ENCODE results near the gene SLC15A4.

SLC15A4 gene

DNA sequence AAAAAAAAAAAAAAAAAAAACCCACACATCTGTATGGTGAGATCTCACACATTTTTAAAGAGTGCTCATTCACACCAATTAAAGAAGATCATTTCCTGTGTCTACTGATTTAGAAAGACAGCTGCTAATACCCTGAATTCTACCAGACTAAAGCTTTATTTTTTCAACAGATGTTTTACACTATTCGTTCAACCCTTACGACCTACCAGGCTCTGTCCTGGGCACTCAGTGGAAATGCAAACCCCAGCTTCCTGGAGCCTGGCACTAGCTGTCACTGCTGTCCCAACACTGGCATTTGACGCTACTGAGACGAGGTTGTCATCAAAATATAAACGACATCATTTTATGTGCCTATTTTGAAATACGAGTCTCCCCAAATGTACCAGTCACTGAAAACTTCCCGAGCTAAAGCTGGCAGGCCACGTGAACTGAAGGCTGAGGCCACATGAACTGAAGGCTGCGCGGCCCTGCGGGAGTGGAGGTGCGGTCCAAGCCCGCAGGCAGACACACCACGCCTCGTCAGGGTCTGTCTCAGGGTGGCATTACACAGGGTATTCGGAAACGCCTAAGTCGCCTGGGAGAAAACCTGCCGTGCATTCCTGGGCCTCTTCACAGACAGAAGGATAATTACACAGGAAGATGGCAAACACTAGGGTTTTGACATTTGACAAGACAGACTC lies 27.2 kb downstream of the SLC15A4 start:
- DNase-seq (ENCODE audit: extremely low spot score): no peak
- POLR2A ChIA-PET: no interaction called here
- CTCF ChIA-PET: no interaction called here
- TF ChIP-seq SUZ12 (IDR thresholded peaks at IDR 0.05) (no peak), SP1 (IDR thresholded peaks at IDR 0.05) (no peak), ELF4 (IDR thresholded peaks at IDR 0.05) (no peak), LEF1 (IDR thresholded peaks at IDR 0.05; ENCODE audit: borderline replicate concordance) (no peak), FOXM1 (IDR thresholded peaks at IDR 0.05; ENCODE audit: borderline replicate concordance) (no peak), HDGF (IDR thresholded peaks at IDR 0.05; ENCODE audit: borderline replicate concordance) (no peak), ZNF384 (IDR thresholded peaks at IDR 0.05) (no peak), TARDBP (IDR thresholded peaks at IDR 0.05) (no peak), FOXK2 (IDR thresholded peaks at IDR 0.05) (no peak), PKNOX1 (IDR thresholded peaks at IDR 0.05) (no peak), NFRKB (IDR thresholded peaks at IDR 0.05) (no peak), BHLHE40 (IDR thresholded peaks at IDR 0.05; ENCODE audit: borderline replicate concordance) (no peak)

- no peak for TF ChIP-seq ZNF384 (IDR thresholded peaks at IDR 0.05)
- no peak for DNase-seq (ENCODE audit: extremely low spot score)
- ChIA-PET CTCF (no interaction called here), POLR2A (no interaction called here)
Measured at GRCh38 chr12:128795530-128796361, 28.0 kb downstream of the SLC15A4 start.

GRCh38 chr12:128794661-128795529 lies 28.9 kb downstream of the SLC15A4 start:
- POLR2A ChIA-PET: no interaction called here
- no peak for TF ChIP-seq HDGF (IDR thresholded peaks at IDR 0.05; ENCODE audit: borderline replicate concordance)
- DNase-seq (ENCODE audit: extremely low spot score): no peak
- CTCF ChIA-PET: interaction anchor here (0.6 kb wide), 1 partner anchor 467 kb away, joined by 3 read pairs; no protein-coding TSS in a partner anchor

- CTCF ChIA-PET: no interaction called here
- no peak for DNase-seq (ENCODE audit: extremely low spot score)
- POLR2A ChIA-PET: no interaction called here
- TF ChIP-seq ZNF384 (IDR thresholded peaks at IDR 0.05): no peak
- TF ChIP-seq TARDBP (IDR thresholded peaks at IDR 0.05): no peak
- TF ChIP-seq LEF1 (IDR thresholded peaks at IDR 0.05; ENCODE audit: borderline replicate concordance): no peak
- no peak for TF ChIP-seq SP1 (IDR thresholded peaks at IDR 0.05)
- TF ChIP-seq FOXA1 (IDR thresholded peaks at IDR 0.05): no peak
- no peak for TF ChIP-seq ARNT (IDR thresholded peaks at IDR 0.05)
- TF ChIP-seq BHLHE40 (IDR thresholded peaks at IDR 0.05; ENCODE audit: borderline replicate concordance): no peak
- TF ChIP-seq HDGF (IDR thresholded peaks at IDR 0.05; ENCODE audit: borderline replicate concordance): no peak
- TF ChIP-seq L3MBTL2 (conservative IDR thresholded peaks at IDR 0.05): no peak
- no peak for TF ChIP-seq FOXK2 (IDR thresholded peaks at IDR 0.05)
- TF ChIP-seq FOXM1 (IDR thresholded peaks at IDR 0.05; ENCODE audit: borderline replicate concordance): no peak
- TF ChIP-seq SUZ12 (IDR thresholded peaks at IDR 0.05): no peak
- TF ChIP-seq NFRKB (IDR thresholded peaks at IDR 0.05): no peak
- no peak for TF ChIP-seq ELF4 (IDR thresholded peaks at IDR 0.05)
- no peak for TF ChIP-seq CTBP1 (IDR thresholded peaks at IDR 0.05; ENCODE audit: borderline replicate concordance)
Measured at GRCh38 chr12:128793701-128794100, 30.1 kb downstream of the SLC15A4 start.

DNA sequence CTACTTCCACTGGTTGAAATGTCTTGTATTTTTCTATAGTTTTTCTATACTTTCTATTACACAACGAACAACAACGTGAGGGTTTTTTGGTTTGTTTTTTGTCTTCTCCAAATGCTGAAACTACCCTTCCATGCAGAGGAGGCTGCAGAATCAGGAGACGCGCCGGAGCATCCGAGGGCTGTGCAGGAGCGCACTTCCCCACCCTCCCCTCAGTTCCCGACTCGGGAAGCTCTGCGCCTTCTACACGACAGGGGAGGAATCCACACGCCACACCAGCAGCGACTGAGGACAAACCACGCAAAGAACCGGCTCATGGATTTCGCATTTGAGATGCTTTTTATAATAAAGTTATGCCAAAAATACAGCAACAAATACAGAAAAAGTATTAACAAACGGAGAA lies 30.9 kb downstream of the SLC15A4 start:
- TF ChIP-seq NFRKB (IDR thresholded peaks at IDR 0.05): no peak
- TF ChIP-seq FOXA1 (IDR thresholded peaks at IDR 0.05): no peak
- TF ChIP-seq FOXM1 (IDR thresholded peaks at IDR 0.05; ENCODE audit: borderline replicate concordance): no peak
- no peak for TF ChIP-seq LEF1 (IDR thresholded peaks at IDR 0.05; ENCODE audit: borderline replicate concordance)
- TF ChIP-seq TARDBP (IDR thresholded peaks at IDR 0.05): no peak
- no peak for TF ChIP-seq ELF4 (IDR thresholded peaks at IDR 0.05)
- no peak for TF ChIP-seq ZNF384 (IDR thresholded peaks at IDR 0.05)
- TF ChIP-seq FOXK2 (IDR thresholded peaks at IDR 0.05): no peak
- DNase-seq (ENCODE audit: extremely low spot score): no peak
- ChIA-PET POLR2A (no interaction called here), CTCF (no interaction called here)

GRCh38 chr12:128792398-128792797 lies 31.4 kb downstream of the SLC15A4 start:
- DNase-seq (ENCODE audit: extremely low spot score): no peak
- TF ChIP-seq ELF4 (IDR thresholded peaks at IDR 0.05): no peak
- no peak for TF ChIP-seq NFRKB (IDR thresholded peaks at IDR 0.05)
- TF ChIP-seq LEF1 (IDR thresholded peaks at IDR 0.05; ENCODE audit: borderline replicate concordance): no peak
- TF ChIP-seq CTBP1 (IDR thresholded peaks at IDR 0.05; ENCODE audit: borderline replicate concordance): no peak
- no peak for TF ChIP-seq FOXM1 (IDR thresholded peaks at IDR 0.05; ENCODE audit: borderline replicate concordance)
- no peak for TF ChIP-seq L3MBTL2 (conservative IDR thresholded peaks at IDR 0.05)
- no peak for TF ChIP-seq FOXA1 (IDR thresholded peaks at IDR 0.05)
- no peak for TF ChIP-seq SUZ12 (IDR thresholded peaks at IDR 0.05)
- no peak for TF ChIP-seq ZNF384 (IDR thresholded peaks at IDR 0.05)
- TF ChIP-seq PKNOX1 (IDR thresholded peaks at IDR 0.05): no peak
- no peak for TF ChIP-seq FOXK2 (IDR thresholded peaks at IDR 0.05)
- TF ChIP-seq BHLHE40 (IDR thresholded peaks at IDR 0.05; ENCODE audit: borderline replicate concordance): no peak
- no peak for TF ChIP-seq TARDBP (IDR thresholded peaks at IDR 0.05)
- TF ChIP-seq HDGF (IDR thresholded peaks at IDR 0.05; ENCODE audit: borderline replicate concordance): no peak
- ChIA-PET CTCF (no interaction called here), POLR2A (no interaction called here)

Data from HEK293T (cell line).